ENCODE results near the gene NAA60. TPM values are rescaled to one million over a fixed set of nuclear protein-coding genes. Genes with fewer than 3 reads are reported as not detected.
"Not testable (repeated sequence)": the region's sequence is repeated elsewhere in the genome, so short reads cannot be mapped to it uniquely, and the experiment has no call there.

Gene NAA60
- total RNA-seq, 1 experiment from 2014 or later, result 2.2 TPM

DNA sequence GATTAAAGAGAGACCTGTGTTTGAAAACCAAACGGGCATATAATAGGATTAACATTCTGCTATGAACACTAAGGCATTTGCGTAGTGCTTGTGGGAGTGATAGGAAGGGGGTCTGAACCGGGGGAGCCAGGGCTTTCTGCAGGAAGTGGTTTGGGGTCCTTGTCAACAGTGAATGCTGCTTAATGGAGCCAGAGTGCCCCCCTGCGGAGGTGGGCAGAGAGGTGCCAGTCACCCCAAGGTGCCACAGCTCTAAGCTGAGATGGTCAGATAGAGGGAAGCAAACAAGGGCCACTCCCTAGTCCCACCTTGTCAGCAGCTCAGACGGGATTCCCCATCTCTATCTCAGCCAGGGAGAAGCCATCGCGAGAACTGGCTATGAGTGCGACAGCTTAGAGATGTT is 17.7 kb downstream of the NAA60 start:
- no peak for DNase-seq (ENCODE audit: low read depth)

DNA sequence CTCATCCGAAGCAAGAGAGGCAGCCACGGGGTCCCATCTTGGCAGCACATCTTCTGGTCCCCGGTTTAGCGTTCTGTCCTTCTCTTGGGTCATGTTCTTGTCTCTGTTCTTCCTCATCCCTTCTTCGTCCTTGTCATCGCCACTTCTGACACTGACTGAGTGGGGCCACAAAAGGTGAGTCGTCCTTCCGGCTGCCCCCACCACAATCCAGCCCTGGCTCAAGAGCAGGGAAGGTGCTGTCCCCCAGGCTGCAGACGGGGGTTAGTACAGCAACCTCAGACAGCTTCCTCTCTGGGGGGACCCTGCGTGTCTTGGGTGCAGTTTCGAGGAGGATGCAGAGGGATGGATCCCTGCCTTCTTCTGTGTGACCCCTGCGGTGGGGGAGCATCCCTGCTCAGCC is 21.8 kb downstream of the NAA60 start:
- DNase-seq (ENCODE audit: low read depth), result no peak

DNA sequence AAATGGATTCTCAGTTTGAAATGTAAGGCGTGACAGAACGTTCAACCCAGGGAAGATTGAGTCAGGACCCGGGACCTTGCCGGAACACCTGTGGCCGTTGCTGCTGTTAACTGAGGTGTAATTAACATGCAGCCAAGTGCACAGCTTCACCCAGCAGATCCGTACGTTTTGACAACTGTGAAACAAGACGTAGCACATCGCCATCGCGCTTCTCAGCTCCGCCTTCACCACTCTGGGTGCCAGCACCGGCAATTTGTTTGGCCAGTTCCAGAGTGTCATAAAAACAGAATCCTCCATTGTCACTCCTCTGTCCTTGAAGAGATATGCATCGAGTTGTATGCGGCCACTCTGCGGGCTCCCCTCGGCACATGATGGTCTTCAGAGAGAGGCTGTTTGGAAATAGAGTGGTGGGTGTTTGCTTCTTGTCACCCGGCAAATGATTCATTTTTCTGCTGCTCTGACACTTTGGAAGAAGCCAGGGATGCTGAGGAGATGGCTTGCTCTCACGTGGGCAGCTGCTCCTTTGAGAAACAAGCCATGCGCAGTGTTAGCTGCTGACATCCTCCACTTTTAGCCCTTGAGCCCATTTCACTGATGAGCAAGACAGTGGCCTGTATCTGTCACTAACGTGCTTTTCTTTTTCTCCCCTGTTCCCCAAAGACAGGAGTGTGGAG is 22.6 kb downstream of the NAA60 start:
- DNase-seq (ENCODE audit: low read depth), result no peak

DNA sequence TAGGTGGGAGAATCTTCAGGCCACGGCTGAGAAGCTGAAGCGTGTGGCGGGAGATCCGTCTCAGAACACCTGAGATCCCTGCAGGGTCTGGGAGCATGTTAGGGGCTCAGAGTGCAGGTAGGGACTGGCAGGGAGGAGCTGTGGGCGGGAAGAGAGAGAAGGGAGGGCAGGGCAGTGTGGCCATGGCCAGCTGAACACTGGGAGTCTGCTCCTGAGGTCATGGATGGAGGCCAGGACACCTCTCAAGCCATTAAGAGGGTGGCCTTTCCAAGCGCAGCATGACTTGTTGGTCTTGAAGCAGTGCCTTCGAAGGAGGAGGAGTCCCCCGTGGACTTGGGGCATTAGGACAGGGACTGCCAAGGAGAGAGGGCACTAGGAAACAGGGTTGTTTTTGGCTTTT is 23.7 kb downstream of the NAA60 start:
- no peak for DNase-seq (ENCODE audit: low read depth)

DNA sequence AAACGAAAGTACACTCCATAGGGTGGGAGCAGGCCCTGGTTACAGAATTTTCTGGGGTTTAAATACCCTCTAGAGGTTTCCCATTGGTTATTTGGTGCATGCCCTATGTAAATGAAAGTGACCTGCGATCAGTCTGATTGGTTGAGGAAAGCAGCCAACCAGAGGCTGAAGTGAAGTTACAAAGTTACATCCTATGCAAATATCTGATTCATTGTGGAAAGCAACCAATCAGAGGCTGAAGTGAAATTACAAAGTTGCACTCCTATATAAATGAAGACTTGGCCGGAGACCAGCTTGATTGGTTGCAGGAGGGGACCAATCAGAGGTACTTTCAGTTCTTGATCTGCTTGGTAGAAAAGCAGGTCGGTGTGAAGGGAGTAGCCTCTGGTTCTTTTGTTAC is 24.4 kb downstream of the NAA60 start:
- DNase-seq (ENCODE audit: low read depth), result no peak

DNA sequence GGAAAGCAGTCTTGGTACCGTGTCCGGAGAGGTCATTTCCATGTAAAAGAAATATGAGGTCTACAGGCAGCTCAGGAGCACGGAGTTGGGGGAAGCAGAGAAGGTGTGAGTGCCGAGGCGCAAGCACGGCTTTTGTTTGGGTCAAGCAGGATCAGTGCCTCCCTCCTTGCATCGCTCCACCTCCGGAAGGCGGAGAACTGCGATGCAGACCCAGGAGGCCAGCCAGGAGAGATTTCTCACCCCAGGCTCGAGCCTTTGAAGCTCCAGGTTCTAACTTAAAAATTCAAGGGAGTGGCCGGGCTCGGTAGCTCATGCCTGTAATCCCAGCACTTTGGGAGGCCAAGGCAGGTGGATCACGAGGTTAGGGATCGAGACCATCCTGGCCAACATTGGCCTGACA is 25.0 kb downstream of the NAA60 start:
- DNase-seq (ENCODE audit: low read depth), result no peak

DNA sequence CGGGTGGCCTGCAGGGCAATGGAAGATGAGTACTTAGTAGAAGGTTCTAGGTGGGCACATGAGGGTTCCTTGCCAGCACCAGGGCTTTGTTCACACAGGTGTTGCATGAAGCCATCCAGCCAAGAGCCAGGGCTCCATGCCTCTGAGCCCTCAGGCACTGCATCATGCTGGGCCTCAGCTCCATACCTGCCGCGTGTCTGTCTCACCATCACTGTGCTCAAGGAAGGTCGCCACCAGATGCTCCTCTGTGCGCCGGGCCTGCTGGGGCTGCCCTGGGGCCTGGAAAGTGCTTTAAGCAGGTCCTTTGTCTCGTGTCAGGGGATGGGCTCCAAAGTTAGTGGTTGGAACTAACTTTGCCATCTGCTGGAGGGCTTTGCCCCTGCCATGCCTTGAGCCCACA is 26.3 kb downstream of the NAA60 start:
- no peak for DNase-seq (ENCODE audit: low read depth)

DNA sequence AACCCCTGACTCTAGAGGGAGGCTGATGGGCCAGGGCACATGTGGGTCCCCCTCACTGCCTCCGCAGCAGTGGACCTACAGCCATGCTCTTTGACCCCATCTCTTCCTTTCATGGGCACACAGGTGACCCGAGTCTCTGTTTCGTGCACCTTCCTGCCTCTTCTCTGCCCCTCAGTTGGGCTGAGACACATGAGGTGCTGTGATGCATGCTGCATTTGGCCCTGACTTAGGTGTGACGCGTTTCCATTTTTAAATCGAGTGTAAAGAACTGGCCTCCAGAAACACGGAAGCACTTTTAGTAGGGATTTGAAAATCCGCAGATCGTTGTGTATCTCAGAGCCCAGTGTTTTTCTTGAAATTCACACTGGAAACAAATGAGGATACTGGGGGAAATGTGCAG is 27.2 kb downstream of the NAA60 start:
- no peak for DNase-seq (ENCODE audit: low read depth)

DNA sequence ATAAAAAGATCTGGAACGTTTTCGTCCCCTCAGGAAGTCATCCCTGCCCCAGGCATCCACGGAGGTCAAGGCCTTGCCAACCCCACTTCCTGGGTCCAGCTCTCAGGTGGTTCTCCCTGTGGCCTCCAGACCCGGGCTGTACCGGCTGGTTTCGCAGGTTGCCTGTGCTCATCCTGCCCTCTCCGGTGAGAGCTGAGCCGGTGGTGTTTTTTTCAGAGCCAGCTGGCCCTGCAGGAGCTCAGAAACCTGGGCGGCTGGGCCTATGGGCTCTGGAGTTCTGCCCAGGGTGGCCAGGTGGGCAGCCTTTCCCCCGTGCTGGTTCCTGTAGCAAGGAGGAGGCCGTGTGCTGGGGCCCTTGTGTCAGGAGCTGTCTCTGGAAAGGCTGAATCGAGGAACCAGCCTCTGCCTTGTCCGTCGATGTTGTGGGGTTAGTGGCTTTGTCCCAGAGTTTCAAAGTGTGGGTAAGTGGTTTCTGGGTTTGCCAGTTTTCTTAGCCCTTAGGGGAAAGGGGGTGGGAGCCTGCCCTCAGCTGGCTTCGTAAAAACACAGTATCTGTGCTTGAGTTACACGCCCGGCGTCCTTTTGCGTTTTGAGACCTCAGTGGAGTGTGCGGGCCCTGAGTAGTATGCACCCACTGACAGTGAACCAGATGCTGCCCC is 28.2 kb downstream of the NAA60 start:
- DNase-seq (ENCODE audit: low read depth), result no peak

DNA sequence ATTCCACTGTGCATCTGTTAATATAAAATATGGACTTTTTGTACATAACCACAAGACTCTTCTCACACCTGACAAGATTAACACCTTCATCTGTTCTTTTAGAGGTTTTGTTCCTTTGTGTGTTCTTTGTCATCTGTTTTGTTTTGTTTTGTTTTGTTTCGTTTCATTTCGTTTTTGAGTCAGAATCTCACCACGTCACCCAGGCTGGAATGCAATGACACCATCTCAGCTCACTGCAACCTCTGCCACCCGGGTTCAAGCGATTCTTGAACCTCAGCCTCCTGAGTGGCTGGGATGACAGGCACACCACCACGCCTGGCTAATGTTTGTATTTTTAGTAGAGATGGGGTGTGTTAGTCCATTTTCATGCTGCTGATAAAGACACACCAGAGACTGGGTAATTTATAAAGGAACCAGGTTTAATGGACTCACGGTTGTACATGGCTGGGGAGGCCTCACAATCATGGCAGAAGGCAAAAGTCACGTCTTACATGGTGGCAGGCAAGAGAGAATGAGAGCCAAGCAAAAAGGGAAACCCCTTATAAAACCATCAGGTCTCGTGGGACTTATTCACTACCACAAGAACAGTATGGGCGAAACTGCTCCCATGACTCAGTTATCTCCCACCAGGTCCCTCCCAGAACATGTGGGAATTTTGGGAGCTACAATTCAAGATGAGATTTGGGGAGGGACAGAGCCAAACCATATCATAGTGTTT is 29.6 kb downstream of the NAA60 start:
- DNase-seq (ENCODE audit: low read depth), result no peak

DNA sequence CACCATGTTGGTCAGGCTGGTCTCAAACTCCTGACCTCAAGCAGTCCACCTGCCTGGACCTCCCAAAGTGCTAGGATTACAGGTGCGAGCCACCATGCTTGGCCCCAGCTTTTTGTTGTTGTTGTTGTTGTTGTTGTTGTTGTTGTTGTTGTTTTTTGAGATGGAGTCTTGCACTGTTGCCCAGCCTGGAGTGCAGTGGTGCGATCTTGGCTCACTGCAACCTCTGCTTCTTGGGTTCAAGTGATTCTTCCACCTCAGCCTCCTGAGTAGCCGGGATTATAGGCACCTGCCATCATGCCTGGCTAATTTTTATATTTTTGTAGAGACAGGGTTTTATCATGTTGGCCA is 30.1 kb downstream of the NAA60 start:
- DNase-seq (ENCODE audit: low read depth), result not testable (repeated sequence)

DNA sequence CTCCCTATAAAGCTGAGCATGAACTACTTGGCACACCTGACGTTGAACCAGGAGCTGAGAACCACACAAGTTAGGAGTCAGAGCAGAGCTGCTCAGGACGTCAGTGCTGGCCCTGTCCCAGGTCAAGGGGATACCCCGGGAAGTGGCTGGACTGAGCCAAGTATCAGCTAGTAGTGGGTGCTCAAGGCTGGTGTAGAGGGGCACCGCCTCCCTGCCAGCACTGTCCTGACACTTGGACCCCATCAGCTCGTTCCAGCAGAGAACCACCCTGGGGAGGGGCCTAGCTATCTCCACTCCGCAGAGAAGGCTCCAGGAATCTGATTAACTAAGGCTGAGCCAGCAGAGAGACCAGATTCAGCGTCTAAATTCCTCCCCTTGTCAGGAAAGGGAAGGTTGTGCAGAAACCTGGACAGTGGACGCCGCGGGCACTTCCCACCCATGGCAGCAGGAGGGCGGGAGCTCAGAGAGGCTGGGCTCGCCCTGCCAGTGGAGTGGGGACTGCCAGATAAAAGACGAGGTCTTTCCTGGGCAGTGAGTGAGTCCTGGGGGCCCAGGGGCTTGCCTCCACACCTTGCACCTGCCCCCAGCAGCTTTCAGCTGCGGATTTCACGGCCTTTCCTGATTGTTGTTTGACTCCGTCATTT is 30.8 kb downstream of the NAA60 start:
- DNase-seq (ENCODE audit: low read depth), result no peak

DNA sequence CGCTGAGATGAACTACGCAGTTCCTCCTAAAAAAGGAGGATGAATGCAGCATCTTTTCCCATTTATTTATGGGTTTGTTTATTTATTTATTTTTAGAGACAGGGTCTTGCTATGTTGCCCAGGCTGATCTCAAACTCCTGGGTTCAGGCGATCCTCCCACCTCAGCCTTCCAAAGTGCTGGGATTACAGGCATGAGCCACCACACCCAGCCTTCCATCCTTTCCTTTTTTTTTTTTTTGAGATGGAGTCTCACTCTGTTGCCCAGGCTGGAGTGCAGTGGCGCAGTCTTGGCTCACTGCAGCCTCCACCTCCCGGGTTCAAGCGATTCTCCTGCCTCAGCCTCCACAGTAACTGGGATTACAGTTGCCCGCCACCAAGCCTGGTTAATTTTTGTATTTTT is 31.4 kb downstream of the NAA60 start:
- not testable (repeated sequence) for DNase-seq (ENCODE audit: low read depth)

DNA sequence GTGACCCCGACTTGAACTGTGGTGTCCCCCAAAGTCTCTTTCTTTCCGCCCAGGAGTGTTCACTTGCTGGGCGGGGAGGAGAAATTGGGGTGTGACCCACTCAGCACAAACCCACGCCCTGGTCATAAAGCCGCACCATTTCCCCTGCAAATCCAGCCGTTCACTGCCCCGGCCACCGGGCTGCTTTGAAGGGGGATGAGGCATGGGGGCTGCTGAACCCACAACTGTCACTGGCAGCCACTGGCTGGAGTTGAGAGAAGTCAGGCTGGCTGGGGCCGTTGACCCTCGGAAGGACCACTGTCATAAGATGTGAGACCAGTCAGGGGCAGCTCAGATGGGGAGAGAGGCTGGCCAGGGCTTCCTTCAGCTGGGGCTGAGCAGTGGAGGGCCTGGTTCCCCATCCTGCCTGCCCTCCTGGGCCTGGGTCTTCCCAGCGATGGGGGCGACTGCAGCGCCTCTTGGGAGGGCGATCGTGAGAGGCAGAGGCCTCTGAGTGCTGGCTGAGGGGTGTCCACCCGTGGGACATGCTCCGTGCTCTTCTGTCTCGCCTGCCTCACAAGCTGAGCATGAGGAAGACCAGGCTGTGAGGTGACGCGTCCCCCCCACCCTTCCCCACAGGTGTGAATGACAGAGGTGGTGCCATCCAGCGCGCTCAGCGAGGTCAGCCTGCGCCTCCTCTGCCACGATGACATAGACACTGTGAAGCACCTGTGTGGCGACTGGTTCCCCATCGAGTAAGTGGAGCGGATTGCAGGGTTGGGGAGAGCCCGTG is 32.3 kb downstream of the NAA60 start:
- DNase-seq (ENCODE audit: low read depth), result no peak

DNA sequence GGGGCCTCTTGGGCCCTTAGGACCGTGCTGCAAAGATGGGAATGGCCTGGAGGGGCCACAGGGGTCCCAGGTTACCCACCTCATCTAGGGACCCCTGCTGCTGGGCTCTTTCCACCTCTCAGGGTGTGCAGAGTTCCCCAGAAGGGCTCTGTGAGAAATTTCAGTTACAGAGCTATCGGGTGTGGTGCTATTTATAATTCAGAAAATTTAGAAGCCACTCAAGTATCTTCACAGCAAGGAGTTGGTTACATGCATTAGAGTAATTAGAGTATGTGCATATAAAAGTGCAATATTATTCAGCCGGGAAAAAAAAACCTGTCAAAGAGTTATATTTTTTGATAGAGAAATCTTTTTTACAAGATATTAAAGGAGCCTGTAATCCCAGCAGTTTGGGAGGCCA is 32.9 kb downstream of the NAA60 start:
- no peak for DNase-seq (ENCODE audit: low read depth)

DNA sequence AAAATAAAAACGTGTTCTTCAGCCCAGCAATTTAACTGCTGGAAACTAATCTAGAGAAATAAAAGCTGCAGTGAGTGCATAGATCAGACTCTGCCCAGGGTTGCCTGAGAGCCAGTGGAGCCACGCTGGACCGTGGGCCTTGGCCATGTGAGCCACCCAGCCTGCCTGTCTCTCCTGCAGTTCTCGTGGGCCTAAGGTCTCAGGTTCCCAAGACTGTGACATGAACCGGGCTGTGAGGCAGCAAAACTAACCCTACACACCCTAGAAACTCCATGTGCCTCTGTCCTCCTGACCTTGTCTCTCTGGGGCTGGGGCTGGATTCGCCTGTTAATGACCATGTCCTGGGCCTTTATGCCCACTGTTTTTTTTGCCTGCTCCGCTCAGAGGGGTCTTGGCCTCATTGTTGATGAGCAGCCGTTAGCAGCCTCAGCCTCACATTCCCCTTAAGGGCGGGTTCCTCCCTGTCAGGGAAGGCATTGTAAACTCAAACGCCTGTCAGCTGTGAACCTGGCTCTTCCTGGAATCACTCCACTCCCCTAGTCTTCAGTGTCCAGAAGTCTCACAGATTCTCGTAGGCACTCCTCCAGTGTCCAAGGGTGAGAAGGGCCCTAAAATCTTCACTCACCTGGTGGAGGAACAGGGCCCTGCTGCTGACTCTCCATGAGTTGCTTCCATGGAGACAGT is 34.9 kb downstream of the NAA60 start:
- DNase-seq (ENCODE audit: low read depth), result no peak

DNA sequence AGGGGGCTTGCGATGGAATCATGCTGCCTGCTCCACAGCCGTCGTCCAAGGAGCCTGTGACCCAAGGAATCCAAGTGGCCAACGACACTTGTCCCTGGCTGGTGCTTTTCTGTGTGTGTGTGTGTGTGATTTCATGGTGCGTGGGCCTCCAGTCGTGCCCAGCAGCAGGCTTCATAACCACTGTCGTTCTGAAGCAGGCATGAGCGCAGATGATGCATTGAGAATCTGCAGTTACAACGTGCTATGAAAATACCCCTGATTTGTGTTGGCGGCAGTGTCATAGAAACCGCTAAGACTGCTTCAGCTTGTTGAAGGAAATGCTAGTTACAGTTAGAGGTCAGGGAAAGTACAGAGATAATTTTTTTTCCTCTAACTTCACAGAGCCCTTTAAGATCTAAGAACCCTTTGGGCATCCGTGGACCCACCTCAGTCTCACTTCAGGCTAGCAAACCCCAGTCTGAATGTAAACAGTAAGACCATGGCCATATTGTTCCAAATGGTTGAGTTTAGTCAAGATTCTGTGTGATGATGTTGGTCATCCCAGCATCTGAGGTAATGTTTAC is 36.3 kb downstream of the NAA60 start:
- no peak for DNase-seq (ENCODE audit: low read depth)

DNA sequence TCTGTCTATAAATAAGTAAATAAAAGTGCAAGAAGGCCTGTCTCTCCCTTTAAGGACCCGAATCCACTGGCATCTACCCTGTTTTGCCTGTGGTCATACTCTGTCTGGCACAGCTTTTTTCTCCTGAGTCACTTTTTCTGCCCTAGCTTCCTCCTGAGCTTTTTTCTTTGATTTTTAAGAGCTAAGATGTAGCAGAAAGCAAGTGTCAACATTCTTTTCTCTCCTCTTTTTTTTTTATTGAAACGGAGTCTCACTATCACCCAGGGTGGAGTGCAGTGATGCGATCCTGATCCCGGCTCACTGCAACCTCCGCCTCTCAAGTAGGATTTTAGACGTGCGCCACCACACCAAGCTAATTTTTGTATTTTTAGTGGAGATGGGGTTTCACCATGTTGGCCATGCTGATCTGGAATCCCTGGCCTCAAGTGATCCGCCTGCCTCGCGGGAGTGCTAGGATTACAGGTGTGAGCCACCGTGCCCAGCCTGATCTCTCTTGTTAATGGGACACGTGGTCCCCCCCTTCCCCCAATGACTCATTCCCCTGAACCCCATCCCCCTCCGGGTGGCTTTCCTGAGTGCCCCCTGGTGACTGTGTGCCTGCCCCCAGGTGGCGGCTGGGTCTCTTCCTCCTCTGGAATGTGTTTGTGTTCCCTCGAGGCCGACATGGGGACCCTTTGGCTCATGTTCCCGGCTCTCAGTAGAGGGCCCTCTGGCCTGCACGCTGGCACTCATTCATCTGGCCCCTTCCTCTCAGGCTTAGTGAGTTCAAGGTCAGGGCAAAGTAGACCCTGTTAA is 37.6 kb downstream of the NAA60 start:
- DNase-seq (ENCODE audit: low read depth), result peak; percentile 29

DNA sequence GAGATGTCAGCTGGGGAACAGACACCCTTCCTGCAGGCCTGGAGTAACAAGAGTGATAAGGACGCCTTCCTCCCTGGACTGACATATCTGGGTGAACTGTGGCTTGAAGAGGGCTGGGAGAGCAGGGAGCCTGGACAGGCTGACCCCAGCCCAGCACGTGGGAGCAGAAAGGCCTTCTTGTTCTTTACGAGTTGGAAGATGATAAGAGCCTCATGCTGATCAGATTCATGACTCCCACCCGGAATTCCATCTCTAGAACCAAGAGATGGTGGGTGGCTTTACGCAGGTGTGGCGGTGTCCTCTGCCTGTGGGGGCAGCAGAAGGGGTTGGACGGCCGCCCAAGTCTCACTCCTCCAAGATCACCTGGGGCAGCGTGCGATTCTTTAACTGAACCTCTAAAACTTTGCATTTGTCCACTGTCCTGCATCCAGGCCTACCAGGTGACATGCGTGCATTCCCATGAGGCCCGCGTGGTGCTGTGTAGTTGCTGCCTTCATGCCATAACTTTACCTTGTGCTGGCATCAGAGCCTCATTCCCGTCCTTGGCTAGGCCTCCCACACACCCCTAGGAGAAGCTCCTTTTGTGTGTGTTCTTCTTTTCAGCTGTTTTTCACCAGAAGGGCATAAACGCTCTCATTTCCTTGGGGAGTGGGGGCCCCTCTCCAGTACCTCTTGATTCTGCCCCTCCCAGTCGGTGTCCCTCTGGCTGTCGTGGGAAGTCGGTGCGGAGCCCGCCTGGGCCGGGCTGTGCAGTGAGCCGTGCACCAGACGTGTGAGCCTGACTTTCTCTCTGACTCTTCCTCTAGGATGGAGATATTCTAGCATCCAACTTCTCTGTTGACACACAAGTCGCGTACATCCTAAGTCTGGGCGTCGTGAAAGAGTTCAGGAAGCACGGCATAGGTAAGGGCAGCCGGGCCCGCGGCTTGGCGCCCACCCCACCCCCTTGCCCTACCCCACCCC is 38.5 kb downstream of the NAA60 start:
- DNase-seq (ENCODE audit: low read depth), result no peak

Measured in Daoy (cell line).